GM19238 (cell line): ENCODE data around the gene OBSCN.

Experiments
- DNase-seq: peaks from one replicate; pipeline ENCODE4 v3.0.0; 2011; ENCODE audit warnings: low spot score; ENCODE audit not compliant: insufficient read length

Gene OBSCN

GRCh38 chr1:228275430-228276173 lies 67.8 kb downstream of the OBSCN start:
- peak; percentile 60 for DNase-seq

- DNase-seq, result no peak
These were observed 68.5 kb downstream of the OBSCN start for GRCh38 chr1:228276174-228276831.

DNA sequence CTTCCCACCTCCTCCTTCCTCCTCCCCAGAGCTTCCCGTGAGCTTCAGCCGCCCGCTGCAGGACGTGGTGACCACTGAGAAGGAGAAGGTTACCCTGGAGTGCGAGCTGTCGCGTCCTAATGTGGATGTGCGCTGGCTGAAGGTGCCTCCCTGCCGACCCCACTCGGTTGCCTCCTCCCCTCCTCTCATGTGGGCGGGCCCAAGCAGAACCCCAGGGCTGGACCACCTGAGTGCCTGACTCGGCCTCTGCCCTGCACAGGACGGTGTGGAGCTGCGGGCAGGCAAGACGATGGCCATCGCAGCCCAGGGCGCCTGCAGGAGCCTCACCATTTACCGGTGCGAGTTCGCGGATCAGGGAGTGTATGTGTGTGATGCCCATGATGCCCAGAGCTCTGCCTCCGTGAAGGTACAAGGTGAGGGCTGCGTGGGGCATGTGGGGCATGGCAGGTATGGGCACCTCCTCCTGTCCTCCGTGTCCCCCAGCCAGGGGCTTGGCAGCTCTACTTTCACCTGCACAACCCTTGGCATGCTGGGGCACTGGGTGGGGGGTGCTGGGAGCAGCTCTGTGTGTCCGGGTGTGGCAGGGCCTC lies 69.2 kb downstream of the OBSCN start:
- no peak for DNase-seq

DNA sequence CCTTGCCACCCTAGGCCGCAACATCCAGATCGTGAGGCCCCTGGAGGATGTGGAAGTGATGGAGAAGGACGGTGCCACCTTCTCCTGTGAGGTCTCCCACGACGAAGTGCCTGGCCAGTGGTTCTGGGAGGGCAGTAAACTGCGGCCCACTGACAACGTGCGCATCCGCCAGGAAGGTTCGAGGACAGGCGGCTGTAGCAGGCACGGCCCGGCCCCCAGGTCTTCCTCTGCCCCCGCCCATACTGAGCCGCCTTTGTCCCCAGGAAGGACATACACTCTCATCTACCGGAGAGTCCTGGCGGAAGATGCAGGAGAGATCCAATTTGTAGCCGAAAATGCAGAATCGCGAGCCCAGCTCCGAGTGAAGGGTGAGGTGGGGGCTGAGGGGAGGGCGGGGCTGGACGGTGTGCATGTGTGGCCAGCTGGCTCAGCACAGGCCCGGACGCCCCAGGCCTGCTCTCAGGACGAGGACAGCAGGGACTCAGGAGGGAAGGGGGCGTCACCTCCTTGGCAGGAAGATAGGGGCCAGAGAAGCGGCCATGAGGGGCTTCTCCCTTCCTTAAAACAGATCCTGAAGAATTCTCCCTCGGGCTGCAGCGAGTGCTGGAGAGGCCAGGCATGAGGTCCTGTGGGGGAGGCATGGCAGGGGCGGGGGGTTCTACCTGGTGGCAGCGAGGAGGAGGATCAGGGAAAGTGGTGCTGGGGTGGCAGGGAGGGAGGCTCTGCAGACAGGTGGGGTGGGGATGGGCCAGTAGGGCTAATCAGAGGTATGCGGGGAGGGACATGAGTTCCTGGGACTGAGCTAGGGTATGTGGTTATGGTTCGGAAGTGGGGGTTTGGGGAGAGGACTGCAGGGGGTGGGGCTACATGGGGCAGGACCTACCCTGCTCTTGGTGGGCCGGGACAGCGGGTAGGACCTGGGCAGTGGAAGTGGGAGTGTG lies 69.9 kb downstream of the OBSCN start:
- no peak for DNase-seq

DNA sequence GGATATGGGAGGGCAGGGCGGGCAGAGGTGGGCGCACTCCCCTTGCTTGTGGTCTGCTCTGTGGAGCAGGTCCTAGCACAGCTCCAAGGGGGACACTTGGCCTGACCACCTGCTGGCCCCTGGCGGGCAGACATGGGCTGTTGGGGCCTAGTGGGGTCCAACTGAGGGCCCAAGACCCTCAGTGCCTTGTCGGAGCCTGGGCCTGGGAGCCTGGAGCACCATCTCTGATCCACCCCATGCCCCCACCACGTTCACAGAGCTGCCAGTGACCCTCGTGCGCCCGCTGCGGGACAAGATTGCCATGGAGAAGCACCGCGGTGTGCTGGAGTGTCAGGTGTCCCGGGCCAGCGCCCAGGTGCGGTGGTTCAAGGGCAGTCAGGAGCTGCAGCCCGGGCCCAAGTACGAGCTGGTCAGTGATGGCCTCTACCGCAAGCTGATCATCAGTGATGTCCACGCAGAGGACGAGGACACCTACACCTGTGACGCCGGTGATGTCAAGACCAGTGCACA lies 70.6 kb downstream of the OBSCN start:
- DNase-seq, result no peak

DNA sequence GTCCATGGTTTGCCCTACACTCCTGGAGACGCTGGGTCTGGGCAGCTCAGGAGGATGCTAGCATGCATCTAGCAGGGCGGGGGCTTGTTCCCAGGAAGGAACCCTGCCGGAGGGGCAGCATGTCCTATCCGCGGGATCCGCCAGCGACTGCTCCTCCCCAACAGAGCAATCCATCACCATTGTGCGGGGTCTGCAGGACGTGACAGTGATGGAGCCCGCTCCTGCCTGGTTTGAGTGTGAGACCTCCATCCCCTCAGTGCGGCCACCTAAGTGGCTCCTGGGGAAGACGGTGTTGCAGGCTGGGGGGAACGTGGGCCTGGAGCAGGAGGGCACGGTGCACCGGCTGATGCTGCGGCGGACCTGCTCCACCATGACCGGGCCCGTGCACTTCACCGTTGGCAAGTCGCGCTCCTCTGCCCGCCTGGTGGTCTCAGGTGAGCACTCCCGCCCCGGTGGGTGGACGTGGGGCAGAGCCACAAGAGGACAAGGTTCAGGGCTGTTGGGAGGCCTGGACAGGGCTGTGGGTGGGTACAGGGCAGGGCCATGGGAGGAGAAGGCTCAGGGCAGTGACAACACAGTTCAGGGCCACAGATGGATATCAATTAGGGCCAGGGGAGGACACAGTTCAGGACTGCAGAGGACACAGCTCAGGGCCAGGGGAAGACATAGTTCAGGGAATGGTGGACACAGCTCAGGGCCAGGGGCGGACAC lies 71.3 kb downstream of the OBSCN start:
- no peak for DNase-seq

DNA sequence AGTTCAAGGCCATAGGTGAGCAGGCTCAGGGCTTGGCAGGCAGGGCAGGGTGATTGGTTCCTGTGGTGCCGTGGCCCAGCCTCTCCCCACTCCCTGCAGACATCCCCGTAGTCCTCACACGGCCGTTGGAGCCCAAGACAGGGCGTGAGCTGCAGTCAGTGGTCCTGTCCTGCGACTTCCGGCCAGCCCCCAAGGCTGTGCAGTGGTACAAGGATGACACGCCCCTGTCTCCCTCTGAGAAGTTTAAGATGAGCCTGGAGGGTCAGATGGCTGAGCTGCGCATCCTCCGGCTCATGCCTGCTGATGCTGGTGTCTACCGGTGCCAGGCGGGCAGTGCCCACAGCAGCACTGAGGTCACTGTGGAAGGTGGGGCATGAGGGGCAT lies 71.9 kb downstream of the OBSCN start:
- DNase-seq, result no peak

GRCh38 chr1:228280106-228280901 lies 72.5 kb downstream of the OBSCN start:
- DNase-seq, result no peak

DNA sequence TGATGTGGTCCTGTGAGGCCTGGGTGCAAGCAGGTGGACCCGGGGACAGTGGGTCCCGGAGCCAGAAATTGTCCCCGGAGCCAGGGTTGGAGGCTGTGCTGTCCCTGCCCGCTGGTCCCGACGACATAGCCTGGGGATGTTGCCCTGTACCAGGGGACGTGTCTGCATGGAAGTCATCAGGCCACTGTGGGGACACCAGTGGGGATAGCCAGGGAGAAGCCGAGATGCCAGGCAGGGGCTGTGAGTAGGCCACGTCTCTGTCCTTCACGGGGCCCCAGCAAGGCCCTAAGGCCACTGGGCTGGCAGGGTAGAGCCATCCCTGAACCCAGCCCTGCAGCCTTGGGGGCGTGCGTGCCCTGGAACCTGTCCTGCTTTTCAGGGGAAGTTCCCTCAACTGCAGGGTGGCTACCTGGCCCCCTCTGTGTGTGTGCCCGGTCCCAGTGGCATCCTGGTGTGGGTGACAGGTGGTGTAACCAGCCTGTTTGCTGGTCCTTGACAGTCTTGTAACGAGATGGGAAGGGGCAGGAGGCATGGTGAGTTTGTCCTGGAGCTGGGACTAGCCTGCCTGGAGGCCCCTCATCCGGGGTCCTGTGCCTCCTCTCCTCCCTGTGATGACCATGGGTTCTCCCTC lies 73.2 kb downstream of the OBSCN start:
- no peak for DNase-seq

DNA sequence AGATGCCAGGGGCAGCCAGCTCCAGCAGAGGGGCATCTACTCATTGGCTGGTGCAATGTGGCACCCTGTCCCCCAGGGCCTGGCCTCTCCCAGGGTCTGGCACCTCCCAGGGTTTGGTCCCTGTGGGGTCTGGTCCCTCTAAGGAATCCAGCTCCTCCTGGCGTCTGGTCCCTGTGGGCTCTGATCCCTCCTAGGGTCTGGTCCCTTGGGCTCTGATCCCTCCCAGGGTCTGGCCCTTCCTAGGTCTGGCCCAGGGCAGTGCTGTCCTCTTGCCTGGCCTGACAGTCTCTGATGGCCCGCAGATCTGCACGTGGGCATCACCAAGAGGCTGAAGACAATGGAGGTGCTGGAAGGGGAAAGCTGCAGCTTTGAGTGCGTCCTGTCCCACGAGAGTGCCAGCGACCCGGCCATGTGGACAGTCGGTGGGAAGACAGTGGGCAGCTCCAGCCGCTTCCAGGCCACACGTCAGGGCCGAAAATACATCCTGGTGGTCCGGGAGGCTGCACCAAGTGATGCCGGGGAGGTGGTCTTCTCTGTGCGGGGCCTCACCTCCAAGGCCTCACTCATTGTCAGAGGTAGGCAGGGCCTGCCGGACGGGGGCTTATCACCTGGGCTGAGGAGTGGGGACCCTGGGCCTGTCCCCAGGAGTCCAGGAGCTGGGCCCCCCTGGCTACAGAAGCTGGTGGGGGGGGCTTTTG lies 73.9 kb downstream of the OBSCN start:
- DNase-seq, result no peak

- DNase-seq, result no peak
These were observed 74.6 kb downstream of the OBSCN start for GRCh38 chr1:228282329-228283042.

DNA sequence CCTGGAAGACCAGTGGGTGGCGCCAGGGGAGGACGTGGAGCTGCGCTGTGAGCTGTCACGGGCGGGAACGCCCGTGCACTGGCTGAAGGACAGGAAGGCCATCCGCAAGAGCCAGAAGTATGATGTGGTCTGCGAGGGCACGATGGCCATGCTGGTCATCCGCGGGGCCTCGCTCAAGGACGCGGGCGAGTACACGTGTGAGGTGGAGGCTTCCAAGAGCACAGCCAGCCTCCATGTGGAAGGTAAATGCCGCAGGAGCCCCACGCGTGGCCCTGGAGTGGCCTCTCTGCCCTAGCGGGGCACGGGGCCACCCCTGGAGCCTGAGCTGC lies 75.2 kb downstream of the OBSCN start:
- DNase-seq, result no peak

DNA sequence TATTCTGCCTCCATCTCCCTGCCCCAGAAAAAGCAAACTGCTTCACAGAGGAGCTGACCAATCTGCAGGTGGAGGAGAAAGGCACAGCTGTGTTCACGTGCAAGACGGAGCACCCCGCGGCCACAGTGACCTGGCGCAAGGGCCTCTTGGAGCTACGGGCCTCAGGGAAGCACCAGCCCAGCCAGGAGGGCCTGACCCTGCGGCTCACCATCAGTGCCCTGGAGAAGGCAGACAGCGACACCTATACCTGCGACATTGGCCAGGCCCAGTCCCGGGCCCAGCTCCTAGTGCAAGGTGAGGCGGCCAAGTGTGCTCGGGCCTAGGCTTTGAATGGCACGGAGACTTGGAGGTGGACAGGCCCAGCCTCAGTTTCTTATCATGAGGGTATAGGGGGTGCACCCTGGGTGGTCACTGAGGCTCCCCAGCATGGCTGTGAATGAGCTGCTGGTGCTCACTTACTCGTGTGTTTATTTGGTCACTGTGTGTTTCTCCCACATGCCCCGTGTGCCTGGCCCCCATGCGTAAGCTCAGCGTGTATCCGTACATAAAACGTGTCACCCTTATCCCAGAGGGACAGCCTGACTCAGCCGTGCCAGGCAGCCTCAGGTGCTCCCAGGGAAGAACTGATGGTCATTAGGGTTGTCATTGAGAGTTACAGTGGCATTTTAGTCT lies 75.8 kb downstream of the OBSCN start:
- DNase-seq, result no peak

GRCh38 chr1:228284148-228284495 lies 76.3 kb downstream of the OBSCN start:
- no peak for DNase-seq

DNA sequence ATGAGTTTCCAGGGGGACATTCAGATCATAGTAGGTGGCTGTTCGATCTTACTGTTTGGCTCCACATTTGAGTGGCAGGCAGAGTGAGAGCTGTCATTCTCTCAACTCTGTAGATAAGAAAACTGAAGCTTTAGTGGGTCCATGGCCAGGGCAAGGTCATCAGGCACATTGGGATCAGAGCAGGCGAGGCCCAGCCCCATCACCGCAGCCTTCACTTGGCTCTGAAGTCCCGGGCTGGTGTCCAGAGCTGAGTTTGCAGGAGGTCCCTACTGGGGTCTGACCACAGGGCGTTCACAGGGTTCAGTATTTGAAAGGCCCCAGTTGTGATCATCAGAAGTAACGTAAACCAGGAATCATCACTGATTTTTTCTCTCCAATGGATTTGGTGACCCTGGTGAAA lies 76.7 kb downstream of the OBSCN start:
- DNase-seq, result no peak

GRCh38 chr1:228285661-228286504 lies 78.0 kb downstream of the OBSCN start:
- no peak for DNase-seq
